K562 (cell line): ENCODE data around the gene TMEM214. TPM values are rescaled to one million over a fixed set of nuclear protein-coding genes. Genes with fewer than 3 reads are reported as not detected.

Source experiments
- CBX8 ChIP-seq: fragments of 200-600 bp; sonication (generic); IDR thresholded peaks from 2 replicates; pipeline ENCODE4 v1.6.1; 2012; ENCODE audit warnings: borderline replicate concordance, mixed run types, low read depth, mild to moderate bottlenecking, moderate library complexity, mixed read lengths, low read length, control low read depth, inconsistent platforms; ENCODE audit not compliant: poor library complexity, severe bottlenecking; ENCODE audit errors: extremely low read depth
- E2F3 ChIP-seq: fragments of 250-450 bp; sonication (Bioruptor Pico); IDR thresholded peaks from 2 replicates; pipeline ENCODE4 v1.4.0; 2020; ENCODE audit warnings: mild to moderate bottlenecking
- ELF2 ChIP-seq: fragments of 250-450 bp; sonication (Bioruptor Pico); IDR thresholded peaks from 2 replicates; pipeline ENCODE4 v1.5.0; 2021; ENCODE audit warnings: mild to moderate bottlenecking
- FOXA1 ChIP-seq: fragments of 450-650 bp; IDR thresholded peaks from 2 replicates; pipeline ENCODE4 v1.6.1; 2016; ENCODE audit warnings: mild to moderate bottlenecking, borderline replicate concordance
- GTF2E2 ChIP-seq: fragments of 200-800 bp; sonication (Bioruptor generic); IDR thresholded peaks from 2 replicates; pipeline ENCODE4 v1.6.1; 2016; ENCODE audit warnings: missing genetic modification characterization, missing compliant biosample characterization
- HES1 ChIP-seq: fragments of 450-650 bp; IDR thresholded peaks from 2 replicates; pipeline ENCODE4 v1.6.1; 2016; ENCODE audit warnings: low read depth, mild to moderate bottlenecking, moderate library complexity
- HOMEZ ChIP-seq: fragments of 250-450 bp; sonication (Bioruptor Pico); IDR thresholded peaks from 2 replicates; pipeline ENCODE4 v1.4.0; 2020; ENCODE audit warnings: mild to moderate bottlenecking, moderate library complexity
- MLX ChIP-seq, 2 experiments: fragments of 450-650 bp in 1 of 2; sonication (generic) in 1 of 2; formaldehyde crosslinking; conservative IDR thresholded peaks; 2 replicates each; pipeline versions ENCODE4 v1.4.0 to v1.8.1; 2020 to 2022; ENCODE audit warnings: mild to moderate bottlenecking in 1 of 2, missing genetic modification reagents in 1 of 2
- NUFIP1 ChIP-seq: fragments of 450-650 bp; IDR thresholded peaks from 2 replicates; pipeline ENCODE4 v1.6.1; 2018; ENCODE audit not compliant: partially characterized antibody
- PATZ1 ChIP-seq: fragments of 250-450 bp; sonication (Bioruptor Pico); IDR thresholded peaks from 2 replicates; pipeline ENCODE4 v1.5.0; 2020; ENCODE audit warnings: mild to moderate bottlenecking, borderline replicate concordance
- PML ChIP-seq: IDR thresholded peaks from 2 replicates; pipeline ENCODE4 v1.6.1; 2012; ENCODE audit warnings: low read length, inconsistent platforms
- POLR2H ChIP-seq: IDR thresholded peaks from 2 replicates; pipeline ENCODE4 v1.6.1; 2016; ENCODE audit warnings: missing genetic modification characterization, low read depth, mild to moderate bottlenecking, control low read depth, missing compliant biosample characterization, moderate library complexity
- PTBP1 ChIP-seq: fragments of 200-400 bp; formaldehyde crosslinking; IDR thresholded peaks from 2 replicates; pipeline ENCODE4 v1.6.1; 2017; ENCODE audit warnings: low read depth, low read length
- RHOXF2B ChIP-seq: fragments of 250-450 bp; sonication (Bioruptor Pico); conservative IDR thresholded peaks from 2 replicates; pipeline ENCODE4 v1.5.1; 2021
- RNF2 ChIP-seq: sonication (generic); IDR thresholded peaks from 2 replicates; pipeline ENCODE4 v1.6.1; 2016
- SNRNP70 ChIP-seq: fragments of 200-400 bp; formaldehyde crosslinking; optimal IDR thresholded peaks from 2 replicates; pipeline ENCODE3; 2017; ENCODE audit warnings: low read depth, low read length
- TAF9B ChIP-seq: fragments of 450-650 bp; IDR thresholded peaks from 2 replicates; pipeline ENCODE4 v1.6.1; 2018; ENCODE audit warnings: mild to moderate bottlenecking; ENCODE audit not compliant: partially characterized antibody
- ZNF121 ChIP-seq: sonication (generic); formaldehyde crosslinking; conservative IDR thresholded peaks from 2 replicates; pipeline ENCODE4 v1.8.0; 2022; ENCODE audit warnings: missing genetic modification reagents
- ZNF143 ChIP-seq: sonication (generic); formaldehyde crosslinking; IDR thresholded peaks from 2 replicates; pipeline ENCODE4 v1.9.0; 2022; ENCODE audit warnings: mild to moderate bottlenecking, missing genetic modification reagents
- ZNF354B ChIP-seq: fragments of 250-450 bp; sonication (Bioruptor Pico); IDR thresholded peaks from 2 replicates; pipeline ENCODE4 v1.4.0; 2020
- ZNF644 ChIP-seq: fragments of 200-800 bp; sonication (Bioruptor generic); IDR thresholded peaks from 2 replicates; pipeline ENCODE4 v1.6.1; 2016; ENCODE audit warnings: low read depth, missing genetic modification characterization, missing compliant biosample characterization
- ZNF764 ChIP-seq: fragments of 250-450 bp; sonication (Bioruptor Pico); IDR thresholded peaks from 2 replicates; pipeline ENCODE4 v1.4.0; 2020; ENCODE audit warnings: low read depth, mild to moderate bottlenecking, moderate library complexity
- polyA plus RNA-seq, 8 experiments: library from polyadenylated mRNA; depleted of rRNA in 4 of 8; stranded (reverse) in 5 of 8; unstranded in 3 of 8; fragments of >200 nt; fragmentation: Nextera tagmentation in 2 of 8; fragmentation: Illumina TruSeq in 1 of 8; extraction: Ambion mirVana in 2 of 8; extraction: Trizol in 1 of 8; gene quantifications; 2 replicates each; pipeline versions ENCODE4 v1.2.1 to v1.2.3, GENCODE V29; 2011 to 2014; ENCODE audit warnings: inconsistent platforms in 1 of 8, missing spikeins in 1 of 8
- total RNA-seq, 7 experiments: library from RNA; depleted of rRNA in 6 of 7; stranded (reverse); fragments of >200 nt in 6 of 7; fragmentation: Illumina TruSeq in 2 of 7; extraction: Trizol in 2 of 7; gene quantifications; 2 replicates each; pipeline versions ENCODE4 v1.2.1 to v1.2.3, GENCODE V29; 2011 to 2021; ENCODE audit warnings: low replicate concordance in 1 of 7

TMEM214 gene
- total and polyA plus RNA-seq, 9 of the 15 experiments (the other 6 are each of a cell fraction or from before 2014, with no cell fraction given): 11.4 to 81.4 (median 44.1) TPM

GRCh38 chr2:27006602-27007415 is 26.0 kb upstream of the TMEM214 start (continued):
- no peak for TF ChIP-seq HOMEZ
- TF ChIP-seq CBX8: no peak
- no peak for TF ChIP-seq PML
- TF ChIP-seq SNRNP70: no peak
- no peak for TF ChIP-seq NUFIP1
- 0 out of 2 replicates have a peak, but pooled peaks have one; percentile 70 for TF ChIP-seq PATZ1 (CRISPR knock-in tag)
- no peak for TF ChIP-seq RHOXF2B (CRISPR knock-in tag)
- TF ChIP-seq HES1: no peak
- TF ChIP-seq ZNF121 (CRISPR knock-in tag): peak; percentile 96
- no peak for TF ChIP-seq FOXA1
- peak; percentile 49; the same call in 1 of the 2 replicates for TF ChIP-seq POLR2H (tag)
- no peak for TF ChIP-seq MLX (CRISPR knock-in tag; conservative IDR thresholded peaks at IDR 0.05)
- TF ChIP-seq E2F3 (CRISPR knock-in tag): no peak; the same call in 1 of the 2 replicates
- no peak for TF ChIP-seq TAF9B
- TF ChIP-seq RNF2: no peak; the same call in 1 of the 2 replicates
- TF ChIP-seq ZNF644 (tag): no peak; the same call in 1 of the 2 replicates
- TF ChIP-seq ELF2: no peak
- no peak for TF ChIP-seq ZNF764
- no peak for TF ChIP-seq PTBP1
- TF ChIP-seq GTF2E2 (tag): peak; percentile 67
- TF ChIP-seq ZNF354B: no peak
- TF ChIP-seq ZNF143 (CRISPR knock-in tag): no peak
